CD14-positive monocyte (primary cell): ENCODE measurements around the gene DOK4. TPM values are rescaled to one million over a fixed set of nuclear protein-coding genes. Genes with fewer than 3 reads are reported as not detected.

ENCODE experiments used
- DNase-seq, 3 donors: peaks; one replicate each; pipeline ENCODE4 v3.0.0-alpha.2; 2011 to 2022
- H2AFZ ChIP-seq: 2 replicates; pipeline ENCODE4 v1.6.0; 2012; ENCODE audit warnings: mild to moderate bottlenecking, low read depth, low read length, inconsistent platforms; ENCODE audit not compliant: insufficient read depth, poor library complexity, severe bottlenecking
- H3K27ac ChIP-seq, 2 donors: 1 replicate in 1 of 2; 2 replicates in 1 of 2; pipeline ENCODE4 v1.5.1; 2012 to 2013; ENCODE audit warnings: low read length in 2 of 2, control low read depth in 1 of 2, inconsistent platforms in 1 of 2, low read depth in 1 of 2, mild to moderate bottlenecking in 1 of 2
- H3K27me3 ChIP-seq, 2 donors: one replicate each; pipeline versions ENCODE4 v1.6.0 to v1.6.1; 2011 to 2013; ENCODE audit warnings: low read length in 2 of 2; ENCODE audit not compliant: control insufficient read depth in 2 of 2, insufficient read depth in 2 of 2
- H3K36me3 ChIP-seq, 2 donors: replicated peaks in 1 of 2; 1 replicate in 1 of 2; 2 replicates in 1 of 2; pipeline versions ENCODE4 v1.5.1 to v1.6.1; 2012 to 2013; ENCODE audit warnings: low read length in 2 of 2, control low read depth in 1 of 2, inconsistent platforms in 1 of 2, mild to moderate bottlenecking in 1 of 2; ENCODE audit not compliant: insufficient read depth in 2 of 2, control insufficient read depth in 1 of 2
- H3K4me1 ChIP-seq, 2 donors: 1 replicate in 1 of 2; 2 replicates in 1 of 2; pipeline versions ENCODE4 v1.5.1 to v1.6.1; 2012 to 2013; ENCODE audit warnings: low read length in 2 of 2, control low read depth in 1 of 2, inconsistent platforms in 1 of 2, mild to moderate bottlenecking in 1 of 2, moderate library complexity in 1 of 2; ENCODE audit not compliant: insufficient read depth in 2 of 2, control insufficient read depth in 1 of 2
- H3K4me2 ChIP-seq: replicated peaks from 2 replicates; pipeline ENCODE3; 2012; ENCODE audit warnings: low read length, moderate library complexity, mild to moderate bottlenecking; ENCODE audit not compliant: poor library complexity, severe bottlenecking; ENCODE audit errors: extremely low read depth
- H3K4me3 ChIP-seq, 3 experiments: fragments of 200-600 bp in 1 of 3; sonication (generic) in 1 of 3; replicated peaks in 1 of 3; 1 replicate in 2 of 3; 2 replicates in 1 of 3; pipeline ENCODE4 v1.5.1; 2011 to 2013; ENCODE audit warnings: low read length in 3 of 3, mild to moderate bottlenecking in 3 of 3, control low read depth in 2 of 3, low read depth in 2 of 3, inconsistent platforms in 1 of 3, moderate library complexity in 1 of 3
- H3K79me2 ChIP-seq: 2 replicates; pipeline ENCODE4 v1.6.0; 2012; ENCODE audit warnings: mild to moderate bottlenecking, control low read depth, inconsistent platforms, low read length, moderate library complexity; ENCODE audit not compliant: insufficient read depth
- H3K9ac ChIP-seq: 2 replicates; pipeline ENCODE4 v1.6.0; 2017; ENCODE audit warnings: low read length, mild to moderate bottlenecking; ENCODE audit not compliant: insufficient read depth, poor library complexity, severe bottlenecking
- H3K9me3 ChIP-seq, 2 donors: replicated peaks in 1 of 2; 1 replicate in 1 of 2; 2 replicates in 1 of 2; pipeline versions ENCODE4 v1.5.1 to v1.6.1; 2012 to 2013; ENCODE audit warnings: low read length in 2 of 2, control low read depth in 1 of 2; ENCODE audit not compliant: control insufficient read depth in 1 of 2, insufficient read depth in 1 of 2
- H4K20me1 ChIP-seq: 2 replicates; pipeline ENCODE4 v1.6.0; 2012; ENCODE audit warnings: mild to moderate bottlenecking, low read length, control low read depth, moderate library complexity; ENCODE audit not compliant: insufficient read depth
- H3K27ac Mint-ChIP-seq, 7 donors: one replicate each; pipeline ENCODE4 v1.8.0; 2020; ENCODE audit warnings: mild to moderate bottlenecking in 7 of 7, mixed read lengths in 7 of 7, moderate library complexity in 6 of 7, inconsistent platforms in 2 of 7
- H3K27me3 Mint-ChIP-seq, 3 donors: one replicate each; pipeline ENCODE4 v1.8.0; 2021 to 2022; ENCODE audit warnings: low read depth in 3 of 3, mild to moderate bottlenecking in 3 of 3, mixed read lengths in 3 of 3, moderate library complexity in 3 of 3, inconsistent platforms in 1 of 3
- H3K36me3 Mint-ChIP-seq, 2 donors: one replicate each; pipeline ENCODE4 v1.8.0; 2020; ENCODE audit warnings: mixed read lengths in 2 of 2, inconsistent platforms in 1 of 2, mild to moderate bottlenecking in 1 of 2
- H3K4me1 Mint-ChIP-seq: one replicate; pipeline ENCODE4 v1.8.0; 2020; ENCODE audit warnings: mild to moderate bottlenecking, mixed read lengths
- H3K4me3 Mint-ChIP-seq, 2 donors: one replicate each; pipeline ENCODE4 v1.8.0; 2020; ENCODE audit warnings: mild to moderate bottlenecking in 2 of 2, mixed read lengths in 2 of 2, moderate library complexity in 1 of 2
- H3K9me3 Mint-ChIP-seq, 7 donors: one replicate each; pipeline ENCODE4 v1.8.0; 2020 to 2022; ENCODE audit warnings: mixed read lengths in 7 of 7, mild to moderate bottlenecking in 6 of 7, moderate library complexity in 6 of 7, inconsistent platforms in 2 of 7
- WGBS: methylation state at CpG from one replicate; pipeline ENCODE4 v1.1.5; 2013; ENCODE audit warnings: missing lambda C conversion rate; ENCODE audit not compliant: insufficient coverage; 5-methylcytosine and 5-hydroxymethylcytosine counted together
- intact Hi-C, 2 donors: fragments of 100-400 bp; cut with micrococcal nuclease; formaldehyde crosslinking; loops; one replicate each; pipeline versions ENCODE4 v1.15.0 to v1.15.1; 2023
- polyA plus RNA-seq, 3 donors: library from polyadenylated mRNA; depleted of rRNA in 1 of 3; unstranded in 2 of 3; stranded (reverse) in 1 of 3; fragments of 300-500 nt in 2 of 3; fragments of >200 nt in 1 of 3; fragmentation: Illumina TruSeq in 2 of 3; gene quantifications; 1 replicate in 2 of 3; 2 replicates in 1 of 3; pipeline ENCODE4 v1.2.3, GENCODE V29; 2012 to 2021
- TF ChIP-seq, protein P1 (sequence below): fragments of 200-600 bp; IDR thresholded peaks from one replicate; pipeline ENCODE4 v1.8.0; 2022; ENCODE audit warnings: antibody characterized with exemption, mild to moderate bottlenecking

Gene DOK4
- polyA plus RNA-seq, 3 donors, result 0.09 to 0.17 TPM; not detected in 1

GRCh38 chr16:57516773-57517172, 30.5 kb upstream of the DOK4 start:
- H3K4me1 Mint-ChIP-seq, result no peaks in the 10 kb centered on the region
- Histone ChIP-seq H3K27ac (no peak overlapping the region), H3K4me2 (no peak overlapping the region), H3K4me1 (no peaks in the 10 kb centered on the region), H3K4me3 (no peak overlapping the region), H3K9me3 (no peaks in the 10 kb centered on the region), H3K79me2 (no peaks in the 10 kb centered on the region), H4K20me1 (no peaks in the 10 kb centered on the region), H3K9ac (no peak overlapping the region), H3K27me3 (no peaks in the 10 kb centered on the region), H3K36me3 (no peaks in the 10 kb centered on the region), H2AFZ (no peak overlapping the region)
- H3K27me3 Mint-ChIP-seq, result peaks cover 6 to 13% (median 11%) of the 10 kb centered on the region in 3 donors
- no peaks in the 10 kb centered on the region for H3K36me3 Mint-ChIP-seq
- peak overlapping the region in 2 of 7 donors; percentile 3 to 47 for H3K27ac Mint-ChIP-seq
- TF ChIP-seq, protein P1, sequence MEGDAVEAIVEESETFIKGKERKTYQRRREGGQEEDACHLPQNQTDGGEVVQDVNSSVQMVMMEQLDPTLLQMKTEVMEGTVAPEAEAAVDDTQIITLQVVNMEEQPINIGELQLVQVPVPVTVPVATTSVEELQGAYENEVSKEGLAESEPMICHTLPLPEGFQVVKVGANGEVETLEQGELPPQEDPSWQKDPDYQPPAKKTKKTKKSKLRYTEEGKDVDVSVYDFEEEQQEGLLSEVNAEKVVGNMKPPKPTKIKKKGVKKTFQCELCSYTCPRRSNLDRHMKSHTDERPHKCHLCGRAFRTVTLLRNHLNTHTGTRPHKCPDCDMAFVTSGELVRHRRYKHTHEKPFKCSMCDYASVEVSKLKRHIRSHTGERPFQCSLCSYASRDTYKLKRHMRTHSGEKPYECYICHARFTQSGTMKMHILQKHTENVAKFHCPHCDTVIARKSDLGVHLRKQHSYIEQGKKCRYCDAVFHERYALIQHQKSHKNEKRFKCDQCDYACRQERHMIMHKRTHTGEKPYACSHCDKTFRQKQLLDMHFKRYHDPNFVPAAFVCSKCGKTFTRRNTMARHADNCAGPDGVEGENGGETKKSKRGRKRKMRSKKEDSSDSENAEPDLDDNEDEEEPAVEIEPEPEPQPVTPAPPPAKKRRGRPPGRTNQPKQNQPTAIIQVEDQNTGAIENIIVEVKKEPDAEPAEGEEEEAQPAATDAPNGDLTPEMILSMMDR, result no peak
- WGBS, result 89% methylated on average over 2 of the region's 3 CpGs
- DNase-seq, result no peak
- H3K9me3 Mint-ChIP-seq, result peaks cover 0 to 3% (median 0%) of the 10 kb centered on the region in 7 donors
- no peak overlapping the region for H3K4me3 Mint-ChIP-seq
- intact Hi-C loops, result loop anchor here in 1 of 2 donors (5.0 kb wide), 1 partner anchor 214 kb away; no protein-coding TSS in a partner anchor

DNA sequence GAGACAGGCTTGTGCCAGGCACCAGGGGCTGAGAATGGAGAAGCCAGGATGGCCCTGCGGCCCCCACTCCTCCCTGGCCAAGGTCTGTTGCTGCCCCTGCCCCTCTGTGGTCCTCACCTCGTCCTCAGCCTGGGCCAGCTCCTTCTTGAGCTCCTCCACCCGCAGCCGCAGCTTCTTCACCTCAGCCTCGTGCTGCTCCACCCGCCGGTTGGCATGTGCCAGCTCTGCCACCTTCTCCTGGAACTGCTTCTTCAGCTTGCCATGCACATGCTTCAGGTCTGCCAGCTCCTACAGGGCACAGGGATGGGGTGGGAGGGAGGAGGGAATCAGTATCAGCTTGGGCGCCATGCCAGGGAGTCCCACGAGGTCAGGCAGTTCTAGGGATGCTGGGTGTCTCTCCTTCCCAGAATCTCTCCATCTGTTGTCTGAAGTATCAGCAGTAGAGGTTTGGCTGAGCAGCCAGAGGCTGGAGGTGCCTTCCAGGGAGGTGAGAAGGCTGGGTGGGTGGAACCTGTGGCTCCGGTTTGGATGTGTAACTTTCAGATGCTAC, 30.0 kb upstream of the DOK4 start:
- Mint-ChIP-seq H3K4me3 (no peak overlapping the region), H3K27ac (no peak overlapping the region), H3K9me3 (peaks cover 0 to 3% (median 0%) of the 10 kb centered on the region in 7 donors), H3K36me3 (no peaks in the 10 kb centered on the region), H3K4me1 (no peaks in the 10 kb centered on the region), H3K27me3 (peaks cover 6 to 11% (median 7%) of the 10 kb centered on the region in 3 donors)
- intact Hi-C loops, result loop anchor here in 1 of 2 donors (5.0 kb wide), 1 partner anchor 214 kb away; no protein-coding TSS in a partner anchor
- H3K9me3 ChIP-seq, result no peaks in the 10 kb centered on the region
- H3K9ac ChIP-seq, result no peak overlapping the region
- no peak for DNase-seq
- H2AFZ ChIP-seq, result no peak overlapping the region
- no peaks in the 10 kb centered on the region for H4K20me1 ChIP-seq
- no peaks in the 10 kb centered on the region for H3K36me3 ChIP-seq
- no peaks in the 10 kb centered on the region for H3K4me1 ChIP-seq
- WGBS, result 98% methylated on average over 8 of the region's 10 CpGs
- TF ChIP-seq, protein P1, result no peak
- H3K79me2 ChIP-seq, result no peaks in the 10 kb centered on the region
- no peak overlapping the region for H3K4me3 ChIP-seq
- H3K27me3 ChIP-seq, result no peaks in the 10 kb centered on the region
- H3K4me2 ChIP-seq, result no peak overlapping the region
- no peak overlapping the region for H3K27ac ChIP-seq
